ENCODE data around the gene ZFP64.
A peak's percentile ranks its signal among the peaks of the same experiment; 100 is the strongest.
"Not testable (repeated sequence)": the region's sequence is repeated elsewhere in the genome, so short reads cannot be mapped to it uniquely, and the experiment has no call there.

The ZFP64 gene

DNA sequence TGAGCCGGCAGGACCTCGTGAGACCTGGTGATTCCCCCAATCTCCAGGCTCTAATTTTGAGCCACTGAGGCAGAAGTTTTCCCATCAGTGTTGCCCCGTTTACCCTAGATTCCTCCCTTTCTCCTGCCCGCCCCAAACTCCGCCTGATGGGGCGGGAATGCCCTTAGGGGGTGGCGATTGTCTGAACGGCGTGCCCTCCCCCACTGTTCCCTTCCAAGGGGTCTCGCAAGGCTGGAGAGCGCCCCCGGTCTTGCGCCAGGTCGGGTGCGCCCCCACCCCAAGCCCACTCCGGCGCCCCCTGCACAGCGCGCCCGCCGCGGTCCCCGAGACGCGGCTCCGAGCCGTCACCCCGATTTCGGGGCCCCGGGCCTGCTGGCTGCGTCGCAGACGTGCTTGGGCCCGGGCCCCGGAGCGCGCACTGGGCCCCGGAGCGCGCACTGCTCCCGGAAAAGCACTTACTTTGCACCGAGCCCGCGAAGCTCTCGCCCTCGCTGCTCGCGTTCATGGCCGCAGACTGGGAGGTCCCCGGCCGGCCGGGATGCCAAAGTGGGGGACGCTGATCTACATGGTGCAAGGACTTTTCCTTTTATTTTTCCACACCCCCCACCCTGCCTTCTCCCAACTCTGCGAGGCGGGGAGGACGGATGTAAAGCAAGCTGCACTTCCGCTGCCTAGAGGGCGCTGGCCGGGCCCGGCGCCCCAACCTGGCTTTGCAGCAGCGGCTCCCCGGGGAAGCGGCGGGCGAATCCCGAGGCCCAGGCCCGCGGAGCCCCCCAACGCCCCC, at the start of gene ZFP64:
Gene ZFP64 (minus strand): TSS at position 648 of the 784 bp plus-strand sequence. CDS start 143 bp downstream, at position 505.
- peak; percentile 78 for DNase-seq

- DNase-seq = no peak
Measured at GRCh38 chr20:52240802-52241201, 49.2 kb upstream of the ZFP64 start.

GRCh38 chr20:52239102-52239501, 47.5 kb upstream of the ZFP64 start:
- no peak for DNase-seq

- DNase-seq = no peak
Measured at GRCh38 chr20:52236292-52236691, 44.7 kb upstream of the ZFP64 start.

DNA sequence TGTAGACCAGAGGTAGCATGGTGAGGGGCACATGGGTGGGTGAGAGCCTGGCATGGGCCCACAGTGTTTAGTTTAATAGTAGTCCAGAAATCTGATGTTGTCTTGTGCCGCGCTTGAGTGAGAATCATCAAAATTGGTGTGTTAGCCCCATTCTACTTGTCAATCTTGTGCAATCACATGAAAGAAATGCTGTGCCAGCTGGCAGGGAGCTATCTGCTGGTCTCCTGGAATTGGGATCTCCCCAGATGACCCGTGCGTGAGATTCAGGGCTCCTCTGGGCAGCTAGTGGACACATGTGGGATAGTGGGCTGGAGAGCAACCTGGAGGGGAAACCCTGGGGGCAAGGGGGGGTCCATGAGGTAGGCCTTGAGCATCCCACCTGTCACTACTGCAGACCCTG, 43.5 kb upstream of the ZFP64 start:
- DNase-seq = no peak

DNA sequence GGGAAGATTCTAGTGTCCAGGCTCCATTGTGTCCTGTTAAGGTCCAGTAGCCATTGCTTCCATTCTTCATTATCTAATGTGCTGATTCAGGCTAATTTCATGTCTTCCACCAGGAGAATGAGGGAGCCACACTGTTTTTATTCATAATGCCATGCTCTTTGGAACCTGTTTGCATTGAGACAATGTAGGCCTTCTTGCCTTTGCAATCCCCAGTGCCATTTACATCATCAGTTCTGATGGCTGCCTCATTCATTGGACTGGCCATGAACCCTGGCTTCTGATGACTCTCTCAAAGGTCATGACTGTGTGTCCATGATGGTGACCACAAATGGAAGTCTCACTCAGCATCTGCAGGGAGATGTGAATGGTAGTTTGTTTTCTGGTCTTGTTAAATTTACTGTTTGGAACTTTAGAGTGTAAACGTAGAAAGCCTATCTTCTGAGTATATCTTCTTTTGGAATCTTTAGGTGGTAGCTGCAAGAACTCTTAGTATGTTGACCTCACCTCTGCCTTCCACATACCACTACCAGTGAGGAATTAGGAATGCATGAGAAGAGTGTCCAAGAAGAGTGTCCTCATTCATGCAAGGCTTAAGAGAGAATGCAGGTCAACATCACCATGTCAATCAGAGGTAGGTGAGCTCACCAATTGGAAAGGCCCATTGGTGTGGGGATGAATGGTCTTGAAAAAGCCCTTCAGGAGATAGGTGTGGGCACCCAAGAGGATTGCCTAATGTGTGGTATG, 42.9 kb upstream of the ZFP64 start:
- no peak for DNase-seq

GRCh38 chr20:52231230-52231746, 39.7 kb upstream of the ZFP64 start:
- DNase-seq = no peak

DNA sequence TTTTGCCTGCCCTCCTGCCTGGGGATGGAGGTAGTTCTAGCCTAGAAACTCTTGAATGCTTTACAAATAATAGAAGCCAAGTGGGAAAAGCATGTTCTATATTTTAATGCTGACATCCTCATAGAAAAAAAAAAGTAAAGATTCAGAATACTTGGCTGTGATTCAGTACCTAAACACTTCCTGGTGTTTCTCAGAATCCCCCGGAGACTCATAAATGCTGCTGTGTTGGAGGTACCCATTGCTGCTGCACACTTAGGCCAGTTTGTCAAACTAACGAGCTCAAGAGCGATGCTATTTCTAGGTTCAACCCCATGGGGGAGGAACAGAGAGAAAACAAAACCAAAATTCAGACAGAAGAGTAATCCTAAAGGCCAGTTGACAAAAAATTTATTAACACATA, 38.8 kb upstream of the ZFP64 start:
- DNase-seq = no peak

DNA sequence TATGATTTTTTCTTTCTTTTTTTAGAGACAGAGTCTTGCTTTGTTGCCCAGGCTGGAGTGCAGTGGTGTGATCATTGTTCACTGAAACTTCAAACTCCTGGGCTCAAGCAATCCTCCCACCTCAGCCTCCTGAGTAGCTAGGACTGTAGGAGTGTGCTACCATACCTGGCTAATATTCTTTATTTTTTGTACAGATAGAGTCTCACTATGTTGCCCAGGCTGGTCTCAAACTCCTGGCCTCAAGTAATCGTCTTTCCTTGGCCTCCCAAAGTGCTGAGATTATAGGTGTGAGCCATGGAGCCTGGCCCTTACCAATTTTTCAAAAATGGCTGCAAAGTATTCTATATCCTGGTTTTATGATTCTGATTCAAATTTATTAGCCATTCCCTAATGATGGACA, 37.8 kb upstream of the ZFP64 start:
- DNase-seq = not testable (repeated sequence)

DNA sequence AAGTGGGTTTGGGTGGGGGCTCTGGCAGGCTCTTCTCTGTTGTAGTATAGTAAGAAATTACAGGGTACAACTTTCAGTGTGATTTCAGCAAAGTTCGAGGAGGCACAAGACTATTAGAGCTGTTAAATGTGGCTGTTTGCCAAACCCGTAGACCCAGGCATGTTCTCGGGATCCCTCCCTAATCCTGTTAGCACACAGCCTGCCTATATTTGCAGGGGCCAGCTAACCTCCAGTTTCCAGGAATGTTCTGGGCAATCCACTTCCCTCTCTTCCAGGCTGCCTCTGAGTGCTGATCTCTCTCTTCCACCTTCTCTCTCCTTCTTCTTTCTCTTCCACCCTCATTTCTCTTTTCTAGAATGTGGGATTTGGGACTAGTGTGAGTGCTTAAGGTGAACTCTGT, 34.8 kb upstream of the ZFP64 start:
- DNase-seq = no peak

DNA sequence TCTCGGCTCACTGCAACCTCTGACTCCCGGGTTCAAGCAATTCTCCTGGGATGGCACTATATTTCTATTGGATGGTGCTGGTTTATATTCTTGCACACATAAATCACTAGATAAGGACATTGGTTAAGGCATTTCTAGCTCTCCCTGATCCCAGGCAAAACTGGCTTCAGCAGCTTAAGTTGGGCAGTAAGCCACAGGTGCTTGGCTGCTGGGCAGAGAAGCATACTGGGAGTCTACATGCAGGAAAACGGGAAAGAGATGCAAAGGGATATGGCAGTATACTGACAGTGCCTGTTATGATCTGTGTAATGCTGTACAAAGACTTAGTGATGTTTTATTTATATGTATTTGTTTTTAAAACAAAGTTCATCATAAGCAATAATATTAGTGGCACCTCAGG, 33.3 kb upstream of the ZFP64 start:
- DNase-seq = no peak

GRCh38 chr20:52221362-52221761, 29.8 kb upstream of the ZFP64 start:
- DNase-seq = not testable (repeated sequence)

DNA sequence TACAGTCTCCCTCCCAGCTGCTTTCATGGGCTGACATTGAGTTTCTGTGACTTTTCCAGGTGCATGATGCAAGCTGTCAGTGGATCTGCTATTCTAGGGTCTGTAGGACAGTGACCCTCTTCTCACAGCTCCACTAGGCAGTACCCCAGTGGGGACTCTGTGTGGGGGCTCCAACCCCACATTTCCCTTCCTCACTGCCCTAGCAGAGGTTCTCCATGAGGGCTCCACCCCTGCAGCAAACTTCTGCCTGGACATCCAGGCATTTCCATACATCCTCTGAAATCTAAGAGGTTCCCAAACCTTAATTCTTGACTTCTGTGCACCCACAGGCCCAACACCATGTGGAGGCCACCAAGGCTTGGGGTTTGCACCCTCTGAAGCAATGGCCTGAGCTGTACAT, 29.3 kb upstream of the ZFP64 start:
- not testable (repeated sequence) for DNase-seq

DNA sequence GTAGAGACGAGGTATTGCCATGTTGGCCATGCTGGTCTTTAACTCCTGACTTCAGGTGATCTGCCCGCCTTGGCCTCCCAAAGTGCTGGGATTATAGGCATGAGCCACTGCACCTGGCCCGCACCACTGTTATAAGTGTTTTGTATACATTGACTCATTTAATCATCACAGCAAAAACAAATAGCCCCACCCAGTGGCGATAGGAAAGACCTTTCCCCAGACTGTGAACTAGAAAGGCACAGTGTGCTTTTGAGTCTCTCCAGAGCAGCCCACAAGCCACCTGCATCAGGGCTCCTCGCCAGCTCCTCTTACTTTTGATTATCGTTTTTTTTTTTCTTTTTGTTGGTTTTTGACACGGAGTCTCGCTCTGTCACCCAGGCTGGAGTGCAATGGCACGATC, 27.9 kb upstream of the ZFP64 start:
- no peak for DNase-seq

GRCh38 chr20:52217689-52218395, 26.3 kb upstream of the ZFP64 start:
- DNase-seq = no peak

DNA sequence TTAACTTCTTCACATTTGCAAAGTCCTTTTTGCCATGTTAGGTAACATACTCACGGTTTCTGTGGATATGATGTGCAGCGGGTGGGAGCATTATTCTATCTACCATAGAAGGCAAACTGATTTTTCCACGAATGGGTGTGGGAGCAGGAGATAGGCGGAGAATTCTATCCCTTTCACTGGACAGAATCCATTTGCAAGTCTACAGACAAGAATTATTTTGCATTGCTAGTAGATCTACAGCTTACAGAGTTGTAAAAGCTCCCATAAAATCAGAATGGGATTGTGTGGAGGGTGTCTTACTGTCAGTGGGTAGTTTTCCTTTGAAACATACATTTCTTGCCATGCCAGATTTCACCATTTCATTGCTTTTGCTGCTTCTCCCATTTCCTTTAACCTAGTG, 22.4 kb upstream of the ZFP64 start:
- DNase-seq = no peak

DNA sequence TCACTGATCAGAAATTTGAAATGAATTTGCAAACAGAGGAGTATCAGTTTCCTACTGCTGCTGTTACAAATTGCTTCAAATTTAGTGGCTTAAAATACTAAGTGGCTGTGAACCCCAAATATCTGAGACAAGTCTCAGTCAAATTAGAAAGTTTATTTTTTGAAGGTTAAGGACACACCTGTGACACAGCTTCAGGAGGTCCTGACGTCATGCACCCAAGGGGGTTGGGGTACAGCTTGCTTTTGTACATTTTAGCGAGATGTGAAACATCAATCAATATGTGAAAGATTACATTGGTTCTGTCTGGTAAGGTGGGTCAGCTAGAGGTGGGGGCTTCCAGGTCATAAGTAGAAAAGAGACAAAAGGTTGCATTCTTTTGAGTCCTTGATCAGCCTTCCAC, 21.4 kb upstream of the ZFP64 start:
- no peak for DNase-seq

GRCh38 chr20:52210037-52210990, 18.7 kb upstream of the ZFP64 start:
- no peak for DNase-seq

DNA sequence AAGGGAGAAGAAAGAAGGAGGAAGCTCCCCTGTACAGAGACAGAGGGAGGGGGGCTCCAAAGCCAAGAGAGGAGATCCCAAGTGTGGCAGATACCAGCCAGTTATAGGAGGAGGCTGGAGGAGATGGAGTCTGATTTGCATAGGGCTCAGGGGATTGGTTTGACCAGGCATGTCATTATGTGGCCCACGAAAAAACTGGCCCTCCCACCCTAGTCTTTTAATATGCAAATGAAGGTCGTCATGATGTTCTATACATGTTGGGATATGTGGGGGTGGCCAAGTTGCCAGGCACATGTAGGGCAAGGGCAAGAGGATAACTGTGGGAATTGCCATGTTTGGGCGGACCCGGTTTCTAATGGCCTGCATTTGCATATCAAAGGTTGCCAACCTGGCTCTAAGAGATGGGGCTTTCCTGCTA, 17.6 kb upstream of the ZFP64 start:
- no peak for DNase-seq

- DNase-seq = no peak
Measured at GRCh38 chr20:52207020-52207810, 15.6 kb upstream of the ZFP64 start.

GRCh38 chr20:52204136-52204535, 12.6 kb upstream of the ZFP64 start:
- no peak for DNase-seq
